ENCODE results near the gene EIPR1. TPM values are rescaled to one million over a fixed set of nuclear protein-coding genes. Genes with fewer than 3 reads are reported as not detected.

EIPR1 gene
- total and polyA plus RNA-seq, 10 of the 15 experiments (the other 5 are each of a cell fraction or from before 2014, with no cell fraction given) = 23.6 to 61.2 (median 42.2) TPM

- TF ChIP-seq RELB (IDR thresholded peaks at IDR 0.05; ENCODE audit: low read depth) (peak; percentile 18; the same call in 1 of the 2 replicates), YBX1 (IDR thresholded peaks at IDR 0.05) (no peak), RUNX3 (IDR thresholded peaks at IDR 0.05; ENCODE audit: low read length) (peak; percentile 88), EP300 (IDR thresholded peaks at IDR 0.05; ENCODE audit: borderline replicate concordance in 1 of 2, control insufficient read depth in 1 of 2, low read depth in 2 of 2, low read length in 2 of 2) (no peak), ZZZ3 (IDR thresholded peaks at IDR 0.05; ENCODE audit: control insufficient read depth, insufficient read length, low read depth) (no peak), NBN (IDR thresholded peaks at IDR 0.05) (no peak), MEF2A (IDR thresholded peaks at IDR 0.05; ENCODE audit: insufficient read depth, low read depth, low read length) (no peak)
These were observed 134.8 kb downstream of the EIPR1 start (continued) for GRCh38 chr2:3242747-3243369.

- Histone ChIP-seq H2AFZ (ENCODE audit: control insufficient read depth, low read depth, low read length) (no peak overlapping the region), H3K4me3 (no peak overlapping the region), H3K9ac (ENCODE audit: control insufficient read depth, insufficient read depth, low read length) (no peak overlapping the region), H3K27me3 (replicated peaks in 1 of 2; ENCODE audit: control insufficient read depth in 2 of 2, insufficient read depth in 2 of 2, low read length in 1 of 2) (no peaks in the 10 kb centered on the region), H3K79me2 (ENCODE audit: control insufficient read depth, insufficient read depth, low read length) (no peaks in the 10 kb centered on the region), H3K27ac (ENCODE audit: control insufficient read depth, insufficient read depth) (no peak overlapping the region), H4K20me1 (ENCODE audit: control insufficient read depth, insufficient read depth) (no peaks in the 10 kb centered on the region), H3K4me1 (ENCODE audit: control insufficient read depth, insufficient read depth, low read length) (peaks cover 30% of the 10 kb centered on the region), H3K9me3 (replicated peaks; ENCODE audit: control insufficient read depth, insufficient read depth, low read length) (no peaks in the 10 kb centered on the region; the same call in 2 of the 3 replicates), H3K4me2 (ENCODE audit: control insufficient read depth, insufficient read depth) (peak overlapping the region; percentile 48; the same call in 1 of the 2 replicates), H3K36me3 (ENCODE audit: control insufficient read depth in 2 of 2, insufficient read depth in 2 of 2, low read length in 1 of 2) (no peaks in the 10 kb centered on the region; a peak in 2 of 4 replicates)
- DNase-seq (ENCODE audit: low read depth, low spot score) = no peak
- ChIA-PET SMC1A (ENCODE audit: uncharacterized antibody, unreplicated experiment) (interaction anchor here (0.6 to 2.4 kb wide), 4 partner anchors 12 to 839 kb away, joined by 3 to 12 read pairs (median 8); no protein-coding TSS in a partner anchor), CTCF (interaction anchor here (0.6 to 1.0 kb wide), 4 partner anchors 18 to 259 kb away, joined by 3 to 5 read pairs (median 4); no protein-coding TSS in a partner anchor), POLR2A (interaction anchor here (1.3 kb wide), 1 partner anchor 12 kb away, joined by 3 read pairs; no protein-coding TSS in a partner anchor), RAD21 (ENCODE audit: unreplicated experiment) (interaction anchor here (1.1 to 2.7 kb wide), 2 partner anchors 12 to 19 kb away, joined by 4 to 11 read pairs; no protein-coding TSS in a partner anchor)
- ATAC-seq = no peak
- in situ Hi-C loops (cut with MboI) = no loop called here
- intact Hi-C loops (cut with micrococcal nuclease; ENCODE audit: unreplicated experiment) = no loop called here
- 88% methylated on average over 21 of the region's 25 CpGs for WGBS (ENCODE audit: insufficient coverage, insufficient replicate concordance, low lambda C conversion rate, missing lambda C conversion rate)
- no peak for FAIRE-seq
- BruUV-seq (replicated peaks) = no TSS peak
- TF ChIP-seq HCFC1 (IDR thresholded peaks at IDR 0.05; ENCODE audit: low read length) (no peak), MXI1 (IDR thresholded peaks at IDR 0.05; ENCODE audit: low read depth, low read length) (no peak), SP1 (IDR thresholded peaks at IDR 0.05; ENCODE audit: low read depth, low read length) (no peak), GABPA (IDR thresholded peaks at IDR 0.05; ENCODE audit: low read depth) (no peak), ZNF384 (IDR thresholded peaks at IDR 0.05; ENCODE audit: borderline replicate concordance, low read depth, low read length) (no peak), SUPT20H (IDR thresholded peaks at IDR 0.05; ENCODE audit: borderline replicate concordance, control insufficient read depth, low read depth, low read length) (no peak), NKRF (conservative IDR thresholded peaks at IDR 0.05) (no peak), RBBP5 (conservative IDR thresholded peaks at IDR 0.05) (no peak), ATF7 (IDR thresholded peaks at IDR 0.05; ENCODE audit: low read depth) (no peak), RFX5 (IDR thresholded peaks at IDR 0.05; ENCODE audit: low read depth, low read length) (no peak)
These were observed 135.5 kb downstream of the EIPR1 start for GRCh38 chr2:3241971-3242746.
